Fibroblast of skin of left quadriceps (primary cell): ENCODE measurements around the gene BEND6.
"Not testable (repeated sequence)": the region's sequence is repeated elsewhere in the genome, so short reads cannot be mapped to it uniquely, and the experiment has no call there.

Experiments
- DNase-seq, 2 experiments: peaks; one replicate each; pipeline ENCODE4 v3.0.0-alpha.2; 2013; ENCODE audit warnings: low read depth in 2 of 2

The BEND6 gene

DNA sequence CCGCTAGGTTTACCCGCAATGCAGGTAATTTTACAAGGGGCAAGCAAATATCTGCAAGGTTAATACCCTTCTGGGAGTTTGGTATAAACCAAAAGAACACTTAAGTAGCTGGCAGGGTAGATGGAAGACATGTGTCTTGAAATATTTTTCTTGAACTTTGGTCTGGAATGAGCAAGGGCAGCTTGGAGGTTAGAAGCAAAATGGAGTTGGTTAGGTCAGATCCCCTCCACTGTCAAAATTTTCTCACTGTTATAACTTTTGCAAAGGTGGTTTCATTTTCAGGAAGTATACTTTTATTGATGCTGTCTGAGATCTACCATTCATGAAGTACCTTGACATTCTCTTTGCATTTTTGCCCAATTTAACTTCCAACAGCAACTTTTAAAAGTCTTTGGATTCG is 78.3 kb downstream of the BEND6 start:
- DNase-seq, result no peak

DNA sequence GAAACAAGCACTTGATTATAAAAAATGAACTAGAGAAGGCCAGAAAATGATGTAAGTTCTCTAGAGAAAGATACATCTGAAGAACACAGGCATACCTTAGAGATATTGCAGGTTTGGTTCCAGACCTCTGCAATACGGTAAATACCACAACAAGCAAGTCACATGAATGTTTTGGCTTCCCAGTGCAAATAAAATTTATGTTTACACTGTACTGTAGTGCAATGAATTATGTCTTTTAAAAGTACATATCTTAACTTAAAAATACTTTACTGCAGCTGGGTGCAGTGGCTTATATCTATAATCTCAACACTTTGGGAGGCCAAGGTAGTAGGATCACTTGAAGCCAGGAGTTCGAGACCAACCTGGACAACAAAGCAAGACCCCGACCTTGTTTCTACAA is 80.6 kb downstream of the BEND6 start:
- no peak for DNase-seq

DNA sequence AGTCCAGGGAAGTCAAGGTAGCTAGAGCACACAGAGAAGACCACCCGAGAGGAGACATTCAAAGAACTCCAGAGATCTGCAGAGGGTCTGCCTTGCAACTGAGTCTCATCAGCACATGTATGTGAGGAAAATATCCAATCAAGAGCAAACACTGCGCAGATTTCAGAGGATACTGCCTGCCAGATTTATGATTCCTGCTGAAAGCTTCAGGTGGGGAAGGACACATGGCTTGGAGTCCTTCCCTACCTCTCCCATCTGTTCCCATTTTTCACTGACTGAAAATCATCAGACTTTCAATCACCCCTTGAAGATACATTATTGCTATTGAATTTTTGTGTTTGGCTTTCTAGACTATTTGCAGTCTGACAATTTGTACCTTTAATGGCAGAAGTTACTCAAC is 84.0 kb downstream of the BEND6 start:
- no peak for DNase-seq

- no peak for DNase-seq
These were observed 85.1 kb downstream of the BEND6 start for GRCh38 chr6:57040011-57040410.

DNA sequence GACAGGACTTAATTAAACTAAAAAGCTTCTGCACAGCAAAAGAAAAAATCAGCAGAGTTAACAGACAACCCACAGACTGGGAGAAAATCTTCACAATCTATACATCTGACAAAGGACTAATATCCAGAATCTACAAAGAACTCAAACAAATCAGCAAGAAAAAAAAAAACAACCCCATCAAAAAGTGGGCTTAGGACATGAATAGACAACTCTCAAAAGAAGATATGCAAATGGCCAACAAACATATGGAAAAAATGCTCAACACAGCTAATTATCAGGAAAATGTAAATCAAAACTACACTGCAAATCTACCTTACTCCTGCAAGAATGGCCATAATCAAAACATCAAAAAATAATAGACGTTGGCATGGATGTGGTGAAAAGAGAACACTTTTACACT is 89.2 kb downstream of the BEND6 start:
- DNase-seq, result not testable (repeated sequence)

GRCh38 chr6:57044568-57044967 is 89.7 kb downstream of the BEND6 start:
- DNase-seq, result no peak

- DNase-seq, result peak; percentile 66 to 73
These were observed 91.7 kb downstream of the BEND6 start, which contains the start of gene KIAA1586 for GRCh38 chr6:57046332-57047256. TSS of gene KIAA1586 (plus strand) at chr6:57046693. CDS start at chr6:57046756, 63 bp downstream.

- DNase-seq, result not testable (repeated sequence)
These were observed 92.3 kb downstream of the BEND6 start for GRCh38 chr6:57047257-57047585.

DNA sequence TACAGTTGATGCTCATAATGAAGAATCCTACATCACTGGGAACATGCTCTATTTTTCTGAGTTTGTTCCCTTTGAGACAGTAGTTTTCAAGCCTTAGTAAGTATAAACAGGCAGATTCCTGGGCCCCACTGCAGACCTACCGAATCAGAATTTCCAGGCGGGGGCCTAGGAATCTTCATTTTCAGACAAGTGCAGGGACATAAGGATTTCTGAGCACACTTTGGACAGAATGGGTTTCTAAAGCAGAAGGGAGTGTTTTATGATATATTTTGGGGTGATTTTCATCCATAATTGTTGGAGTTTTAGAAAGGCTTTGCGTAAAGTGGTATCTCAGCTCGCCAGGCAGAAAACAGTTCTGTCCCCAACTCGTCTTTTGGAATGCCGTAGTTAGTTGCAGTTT is 93.0 kb downstream of the BEND6 start:
- not testable (repeated sequence) for DNase-seq

GRCh38 chr6:57048577-57048976 is 93.7 kb downstream of the BEND6 start:
- no peak for DNase-seq

- DNase-seq, result no peak
These were observed 108.9 kb downstream of the BEND6 start for GRCh38 chr6:57063847-57064246.

DNA sequence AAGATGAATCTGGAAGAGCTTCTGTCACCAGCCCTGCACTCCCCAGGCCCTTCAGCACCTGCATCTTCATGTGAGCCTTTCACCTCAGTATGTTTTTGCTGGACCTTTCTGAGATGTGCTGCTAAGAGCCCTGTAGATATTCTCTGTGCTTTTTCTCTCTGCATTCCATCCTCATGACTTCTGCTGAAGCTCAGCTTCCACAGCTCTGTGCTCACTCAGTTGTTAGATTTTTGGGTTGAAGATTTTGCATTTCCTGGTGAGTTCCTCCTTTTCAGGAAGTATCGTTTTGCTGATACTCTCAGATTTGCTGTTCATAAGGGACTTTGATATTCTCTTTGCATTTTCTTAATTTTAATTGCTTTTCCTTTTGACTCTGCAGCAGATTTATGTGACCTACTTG is 109.9 kb downstream of the BEND6 start:
- no peak for DNase-seq

GRCh38 chr6:57068061-57068460 is 113.2 kb downstream of the BEND6 start:
- no peak for DNase-seq

GRCh38 chr6:57069228-57069627 is 114.3 kb downstream of the BEND6 start:
- no peak for DNase-seq

- DNase-seq, result no peak
These were observed 115.0 kb downstream of the BEND6 start for GRCh38 chr6:57069920-57070331.

DNA sequence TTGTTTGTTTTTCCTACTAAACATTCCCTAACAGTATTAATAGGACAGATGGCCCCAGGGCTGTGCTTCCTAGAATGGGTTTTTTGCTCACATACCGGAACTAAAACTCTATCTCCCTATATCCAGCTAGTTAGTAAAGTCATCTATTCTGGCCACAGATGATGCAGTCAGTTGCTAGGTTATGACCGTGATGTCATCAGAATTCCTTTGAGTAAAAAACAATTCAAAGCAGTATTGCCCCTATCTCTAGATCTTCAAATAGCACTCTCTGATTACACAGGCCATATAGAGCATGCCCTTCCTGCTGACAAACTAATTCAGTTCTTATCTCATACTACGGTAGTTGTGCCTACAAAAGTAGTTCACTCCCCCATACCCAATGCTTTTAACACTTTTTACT is 117.2 kb downstream of the BEND6 start:
- DNase-seq, result no peak

GRCh38 chr6:57074383-57074782 is 119.5 kb downstream of the BEND6 start:
- no peak for DNase-seq

DNA sequence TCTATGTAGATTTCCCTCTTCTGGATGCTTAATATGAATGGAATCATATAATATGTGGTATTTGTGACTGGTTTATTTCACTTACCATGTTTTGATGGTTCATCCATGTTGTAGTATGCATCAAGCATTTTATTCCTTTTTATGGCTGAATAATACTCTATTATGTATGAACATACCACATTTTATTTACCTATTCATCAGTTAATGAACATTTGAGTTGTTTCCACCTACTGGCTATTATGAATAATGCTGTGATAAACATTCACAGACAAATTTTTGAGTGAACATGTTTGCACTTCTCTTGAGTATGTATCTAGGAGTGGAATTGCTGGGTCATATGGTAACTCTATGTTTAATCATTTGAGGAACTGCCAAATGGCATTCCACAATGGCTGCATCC is 120.2 kb downstream of the BEND6 start:
- no peak for DNase-seq
